ENCODE data around the gene ASB16. TPM values are rescaled to one million over a fixed set of nuclear protein-coding genes. Genes with fewer than 3 reads are reported as not detected.
"Not testable (repeated sequence)": the region's sequence is repeated elsewhere in the genome, so short reads cannot be mapped to it uniquely, and the experiment has no call there.

The ASB16 gene, protein sequence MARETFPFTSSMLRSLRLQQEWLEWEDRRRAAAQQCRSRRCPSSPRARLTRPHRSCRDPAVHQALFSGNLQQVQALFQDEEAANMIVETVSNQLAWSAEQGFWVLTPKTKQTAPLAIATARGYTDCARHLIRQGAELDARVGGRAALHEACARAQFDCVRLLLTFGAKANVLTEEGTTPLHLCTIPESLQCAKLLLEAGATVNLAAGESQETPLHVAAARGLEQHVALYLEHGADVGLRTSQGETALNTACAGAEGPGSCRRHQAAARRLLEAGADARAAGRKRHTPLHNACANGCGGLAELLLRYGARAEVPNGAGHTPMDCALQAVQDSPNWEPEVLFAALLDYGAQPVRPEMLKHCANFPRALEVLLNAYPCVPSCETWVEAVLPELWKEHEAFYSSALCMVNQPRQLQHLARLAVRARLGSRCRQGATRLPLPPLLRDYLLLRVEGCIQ
- total RNA-seq: not detected in 2 replicates

DNA sequence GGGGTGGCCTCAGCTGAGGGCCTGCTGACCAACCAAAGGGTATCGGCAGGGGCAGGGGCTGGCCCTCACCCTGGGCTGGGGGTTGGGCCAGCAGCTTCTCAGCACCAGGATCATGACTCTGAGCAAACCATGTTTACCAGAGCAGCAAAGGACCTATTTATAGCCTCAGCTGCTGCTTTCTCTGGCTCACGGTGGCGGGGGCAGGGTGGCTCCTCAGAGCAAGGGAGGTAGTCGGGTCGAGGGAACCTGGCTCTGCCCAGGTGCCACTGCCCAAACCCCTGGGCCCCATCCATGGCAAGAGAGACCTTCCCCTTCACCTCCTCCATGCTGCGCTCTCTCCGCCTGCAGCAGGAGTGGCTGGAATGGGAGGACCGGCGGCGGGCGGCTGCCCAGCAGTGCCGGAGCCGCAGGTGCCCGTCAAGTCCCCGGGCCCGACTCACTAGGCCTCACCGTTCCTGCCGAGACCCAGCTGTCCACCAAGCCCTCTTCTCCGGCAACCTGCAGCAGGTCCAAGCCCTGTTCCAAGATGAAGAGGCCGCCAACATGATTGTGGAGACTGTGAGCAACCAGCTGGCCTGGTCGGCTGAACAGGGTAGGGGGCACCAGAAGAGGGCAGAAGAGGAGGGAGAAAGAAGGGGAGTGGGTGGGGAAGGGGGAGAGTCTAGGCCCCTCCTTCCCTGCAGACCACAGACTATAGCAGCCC lies at the start of gene ASB16:
Gene ASB16, plus strand, starts transcription at position 206 of the 703 bp plus-strand sequence. Its CDS starts 86 bp downstream, at position 292.
- peak; percentile 43 for DNase-seq (ENCODE audit: low read depth)

DNA sequence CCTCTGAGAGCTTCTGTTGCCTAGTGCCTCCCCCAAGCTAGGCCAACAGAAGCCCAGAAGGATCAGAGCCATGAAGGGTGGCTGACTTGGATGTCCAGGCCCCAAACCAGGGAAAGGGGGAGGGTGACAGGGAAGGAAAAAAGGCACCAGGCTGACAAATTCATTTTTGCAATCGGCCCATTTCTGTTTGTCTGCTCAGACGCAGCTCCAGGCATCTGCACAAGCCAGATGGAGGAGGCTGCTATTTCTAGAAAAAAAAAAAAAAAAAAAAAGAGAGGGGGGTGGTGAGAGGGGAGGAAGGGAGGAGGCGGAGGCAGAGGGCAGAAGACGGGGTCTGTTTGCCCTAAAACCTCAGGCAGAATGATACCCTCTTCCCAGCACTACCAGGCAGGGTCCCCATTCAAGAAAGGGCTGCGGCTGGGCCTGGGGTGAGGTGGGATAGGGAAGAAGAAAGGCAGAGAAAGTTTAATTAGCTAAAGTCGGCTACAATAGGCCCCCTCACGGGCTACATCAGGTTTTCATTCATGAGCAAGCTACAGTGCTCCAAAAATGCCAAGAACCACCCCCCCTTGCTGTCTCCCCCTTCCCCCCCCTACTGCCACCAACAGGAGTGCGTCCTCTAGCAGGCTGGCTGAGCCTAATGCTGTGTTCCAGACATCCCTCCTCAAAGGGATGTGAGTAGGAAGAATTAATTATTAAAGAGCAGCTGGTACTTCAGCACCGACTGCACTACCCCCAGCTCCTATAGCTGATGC lies 49.5 kb upstream of the ASB16 start:
- no peak for DNase-seq (ENCODE audit: low read depth)

DNA sequence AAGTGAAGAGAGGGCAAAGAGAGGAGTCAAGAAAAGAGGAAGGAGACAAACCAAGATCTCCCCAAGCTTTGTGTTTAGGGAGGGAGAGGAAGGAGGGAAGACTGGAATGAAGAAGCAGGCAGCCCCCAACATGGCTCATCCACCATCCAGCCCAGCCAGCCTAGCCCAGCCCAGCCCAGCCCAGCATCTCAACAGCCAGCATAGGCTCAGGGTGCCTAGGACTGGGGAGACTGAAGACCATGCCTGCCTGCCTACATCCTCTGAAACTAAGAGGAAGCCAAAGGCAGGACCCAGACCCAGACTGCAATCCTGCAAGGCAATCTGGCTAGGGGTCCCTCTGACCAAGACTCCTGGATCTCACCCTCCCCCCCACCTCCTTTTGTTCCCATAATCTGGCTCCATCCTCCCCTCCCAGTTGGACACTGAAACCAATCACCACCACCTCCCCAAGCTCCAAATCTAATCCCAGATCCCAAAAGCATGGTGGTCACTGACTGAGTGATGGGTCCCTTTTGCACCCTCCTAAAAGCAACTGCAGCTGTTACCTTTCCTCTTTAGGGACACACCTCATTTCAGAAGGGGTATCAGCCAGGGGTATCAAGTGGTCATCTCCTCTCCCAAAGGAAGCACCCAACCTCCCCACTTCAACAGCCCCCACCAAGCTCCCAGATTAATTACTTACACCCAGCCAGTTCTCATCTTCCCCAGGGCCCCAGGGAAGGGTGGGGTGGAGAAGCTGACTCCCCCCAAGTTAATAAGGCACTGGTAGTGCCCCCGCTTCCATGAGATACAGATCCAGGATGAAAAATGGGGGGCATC lies 48.3 kb upstream of the ASB16 start:
- no peak for DNase-seq (ENCODE audit: low read depth)

DNA sequence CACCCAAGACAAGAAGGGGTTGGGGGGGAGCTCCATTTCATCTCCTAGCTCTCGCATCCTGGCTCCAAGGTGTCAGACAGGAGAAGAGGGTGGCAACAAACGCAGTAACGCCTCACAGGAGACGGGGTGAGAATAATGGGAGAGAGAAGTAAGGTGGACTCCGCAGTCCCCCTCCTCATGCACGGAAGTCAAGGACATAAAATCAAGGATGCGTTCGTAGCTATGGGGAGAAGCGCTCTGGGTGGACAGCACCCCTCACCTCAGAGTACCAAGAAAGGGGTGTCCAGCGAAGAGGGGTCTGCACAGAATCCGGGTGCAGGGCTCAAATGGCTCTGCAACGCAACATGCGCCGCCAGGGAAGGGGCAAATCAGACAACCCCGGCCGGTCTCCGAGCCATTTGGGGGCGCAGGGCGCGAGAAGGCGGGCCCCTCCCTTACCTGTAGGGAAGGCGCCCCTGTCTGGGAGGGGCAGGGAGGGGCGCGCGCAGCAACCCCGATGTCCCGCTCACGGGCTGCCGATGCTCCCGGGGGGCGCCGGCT lies 47.6 kb upstream of the ASB16 start:
- DNase-seq (ENCODE audit: low read depth): no peak

DNA sequence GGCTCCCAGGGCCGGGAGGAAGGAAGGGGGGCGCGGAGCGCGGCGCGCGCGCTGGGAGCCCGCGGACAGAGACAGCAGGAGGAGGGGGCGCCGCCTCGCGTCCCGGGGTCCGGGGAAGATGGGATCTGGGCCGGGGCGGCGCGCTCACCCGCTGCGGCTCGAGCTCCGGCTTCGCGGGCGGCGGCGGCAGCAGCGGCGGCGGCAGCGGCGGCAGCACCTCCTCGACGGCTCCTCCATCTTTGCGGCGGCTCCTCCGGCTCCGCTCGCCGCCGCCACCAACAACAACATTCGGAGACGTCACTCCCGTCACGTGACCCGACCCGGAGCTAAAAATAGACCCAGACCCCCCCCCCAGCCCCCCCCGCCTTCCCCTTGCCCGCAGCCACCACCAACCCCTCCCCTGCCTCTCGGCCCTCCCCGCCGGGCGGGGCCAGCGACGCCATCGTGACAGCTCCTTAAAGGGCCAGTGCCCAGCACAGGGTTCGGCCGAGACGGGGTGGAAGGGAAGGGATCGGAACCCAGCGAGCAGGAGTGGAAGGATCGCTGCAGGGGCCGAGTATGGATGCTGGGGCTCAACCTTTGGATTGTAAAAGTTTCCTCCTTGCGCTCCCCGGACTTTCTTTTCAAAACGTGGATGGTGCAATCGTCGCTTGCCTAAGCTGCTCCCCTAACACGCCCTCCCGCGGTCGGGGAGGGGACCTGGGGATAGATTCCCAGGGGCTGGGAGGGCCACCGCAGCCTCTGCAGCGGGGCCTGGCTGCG lies 47.0 kb upstream of the ASB16 start, which contains the start of gene HDAC5:
Gene HDAC5, minus strand, starts transcription at position 286 of the 762 bp plus-strand sequence. CDS start 6,126 bp downstream, outside the sequence.
- DNase-seq (ENCODE audit: low read depth): peak; percentile 82

DNA sequence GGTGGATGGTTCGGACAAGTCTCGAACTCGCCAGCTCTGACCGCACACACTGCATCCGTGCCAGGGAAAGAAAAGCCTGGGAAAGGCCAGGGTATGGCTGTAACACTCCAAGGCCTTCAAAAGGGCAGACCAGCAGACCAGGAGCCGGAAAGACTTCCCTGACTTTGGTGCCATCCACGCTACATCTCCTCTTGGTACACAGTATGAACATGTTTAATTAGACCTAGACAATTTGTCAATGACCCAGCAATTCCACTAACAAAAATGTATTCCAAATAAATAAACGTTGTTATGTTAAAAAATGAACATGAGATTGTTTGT lies 46.4 kb upstream of the ASB16 start:
- no peak for DNase-seq (ENCODE audit: low read depth)

DNA sequence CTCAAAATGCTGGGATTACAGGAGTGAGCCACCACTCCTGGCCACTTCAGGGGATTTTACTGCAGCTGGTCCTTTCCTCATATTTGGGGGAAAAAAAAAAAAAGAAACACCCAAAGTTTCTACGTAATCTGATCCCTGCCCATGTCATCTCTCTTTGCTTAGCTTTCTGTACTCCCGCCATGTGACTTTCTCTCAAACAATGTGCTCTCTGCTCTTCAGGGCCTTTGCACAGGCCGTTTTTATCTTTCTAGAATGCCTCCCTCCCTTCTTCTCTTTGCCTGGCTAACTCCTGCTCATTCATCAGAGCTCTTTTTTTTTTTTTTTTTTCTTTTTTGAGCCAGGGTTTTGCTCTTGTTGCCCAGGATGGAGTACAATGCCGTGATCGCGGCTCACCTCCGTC lies 42.1 kb upstream of the ASB16 start:
- no peak for DNase-seq (ENCODE audit: low read depth)

DNA sequence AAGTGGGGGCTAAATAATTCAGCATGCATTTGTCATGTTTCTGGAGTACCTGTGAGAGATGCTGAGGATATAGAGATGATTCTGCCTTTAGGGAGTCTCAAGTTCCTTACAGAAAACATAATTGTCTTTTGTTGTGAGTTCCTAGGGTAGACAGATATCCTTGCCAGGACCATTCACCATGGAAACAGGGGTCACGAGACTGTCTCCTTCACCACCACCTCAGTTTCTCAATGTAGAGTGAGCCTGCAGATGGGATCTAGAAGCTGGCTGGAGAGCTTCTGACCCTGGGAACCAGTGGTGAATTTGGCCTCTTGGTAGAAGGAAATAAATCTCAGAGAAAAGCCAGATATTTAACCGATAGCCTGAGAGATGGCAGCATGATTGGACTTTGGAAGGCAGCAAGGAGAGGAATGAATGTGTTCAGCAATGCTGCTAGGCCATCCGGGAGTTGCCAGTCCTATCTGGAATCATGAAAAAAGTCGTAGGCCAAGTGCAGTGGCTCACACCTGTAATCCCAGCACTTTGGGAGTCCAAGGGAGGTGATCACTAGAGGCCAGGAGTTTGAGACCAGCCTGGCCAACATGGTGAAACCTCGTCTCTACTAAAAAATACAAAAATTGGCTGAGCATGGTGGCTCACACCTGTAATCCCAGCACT lies 39.7 kb upstream of the ASB16 start:
- DNase-seq (ENCODE audit: low read depth): no peak

DNA sequence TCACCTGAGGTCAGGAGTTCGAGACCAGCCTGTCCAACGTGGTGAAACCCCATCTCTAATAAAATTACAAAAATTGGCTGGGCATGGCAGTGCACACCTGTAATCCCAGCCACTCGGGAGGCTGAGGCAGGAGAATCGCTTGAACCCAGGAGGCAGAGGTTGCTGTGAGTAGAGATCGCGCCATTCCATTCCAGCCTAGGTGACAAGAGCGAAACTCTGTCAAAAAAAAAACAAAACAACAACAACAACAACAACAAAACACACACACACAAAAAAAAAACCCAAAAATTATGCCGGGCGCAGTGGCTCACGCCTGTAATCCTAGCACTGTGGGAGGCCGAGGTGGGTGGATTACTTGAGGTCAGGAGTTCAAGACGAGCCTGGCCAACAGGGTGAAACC lies 39.1 kb upstream of the ASB16 start:
- DNase-seq (ENCODE audit: low read depth): not testable (repeated sequence)

DNA sequence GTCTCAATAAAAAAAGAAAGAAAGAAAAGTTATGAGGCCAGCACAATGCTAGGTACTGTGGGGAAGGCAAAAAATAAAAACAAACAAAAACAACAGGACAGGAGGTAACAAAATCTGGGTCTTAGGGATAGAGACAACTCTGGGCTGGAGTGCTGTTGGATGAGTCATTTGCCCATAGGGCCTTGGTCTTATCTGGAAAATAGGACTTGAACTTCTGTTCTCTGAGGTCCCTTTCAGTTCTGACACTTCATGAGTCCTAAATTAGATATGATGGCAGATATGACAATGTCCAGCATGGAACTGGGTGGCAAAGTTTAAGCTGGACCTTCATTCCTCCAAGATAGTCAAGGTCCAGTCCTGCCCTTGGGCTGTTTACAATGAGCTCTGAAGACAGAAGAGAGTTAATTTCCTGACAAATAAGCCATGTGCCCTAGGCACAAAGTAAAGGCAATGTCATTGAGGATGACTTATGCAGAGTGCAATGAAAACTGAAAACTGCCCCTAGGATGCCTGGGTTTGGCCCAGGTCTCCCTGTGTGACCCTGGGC lies 38.2 kb upstream of the ASB16 start:
- no peak for DNase-seq (ENCODE audit: low read depth)

DNA sequence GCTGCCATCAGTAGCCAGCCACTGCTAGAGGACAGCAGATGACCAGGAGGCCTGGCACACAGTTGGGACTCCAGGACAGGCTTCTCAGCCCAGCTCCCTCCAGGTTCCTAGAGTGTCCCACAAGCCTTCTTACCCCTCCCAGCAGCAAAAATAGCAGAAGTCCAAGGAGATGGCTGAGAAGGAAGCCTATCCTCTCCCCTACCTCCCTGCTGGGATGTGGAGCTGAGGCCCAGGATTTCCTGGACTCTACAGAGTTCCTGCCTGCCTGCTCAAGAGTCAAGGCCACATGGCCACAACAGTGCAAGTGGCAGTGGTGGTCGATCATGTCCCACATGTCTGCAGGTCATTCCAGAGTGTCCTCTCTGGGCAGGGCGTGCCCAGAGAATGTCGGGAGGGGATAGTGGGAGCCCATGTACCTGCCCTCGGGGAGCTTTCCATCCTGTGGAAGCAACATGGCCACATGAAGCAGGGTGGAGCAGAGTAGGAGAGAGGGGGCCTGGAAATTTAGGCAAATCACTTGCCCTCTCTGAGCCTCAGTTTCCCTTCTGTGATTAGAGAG lies 36.5 kb upstream of the ASB16 start:
- DNase-seq (ENCODE audit: low read depth): no peak

DNA sequence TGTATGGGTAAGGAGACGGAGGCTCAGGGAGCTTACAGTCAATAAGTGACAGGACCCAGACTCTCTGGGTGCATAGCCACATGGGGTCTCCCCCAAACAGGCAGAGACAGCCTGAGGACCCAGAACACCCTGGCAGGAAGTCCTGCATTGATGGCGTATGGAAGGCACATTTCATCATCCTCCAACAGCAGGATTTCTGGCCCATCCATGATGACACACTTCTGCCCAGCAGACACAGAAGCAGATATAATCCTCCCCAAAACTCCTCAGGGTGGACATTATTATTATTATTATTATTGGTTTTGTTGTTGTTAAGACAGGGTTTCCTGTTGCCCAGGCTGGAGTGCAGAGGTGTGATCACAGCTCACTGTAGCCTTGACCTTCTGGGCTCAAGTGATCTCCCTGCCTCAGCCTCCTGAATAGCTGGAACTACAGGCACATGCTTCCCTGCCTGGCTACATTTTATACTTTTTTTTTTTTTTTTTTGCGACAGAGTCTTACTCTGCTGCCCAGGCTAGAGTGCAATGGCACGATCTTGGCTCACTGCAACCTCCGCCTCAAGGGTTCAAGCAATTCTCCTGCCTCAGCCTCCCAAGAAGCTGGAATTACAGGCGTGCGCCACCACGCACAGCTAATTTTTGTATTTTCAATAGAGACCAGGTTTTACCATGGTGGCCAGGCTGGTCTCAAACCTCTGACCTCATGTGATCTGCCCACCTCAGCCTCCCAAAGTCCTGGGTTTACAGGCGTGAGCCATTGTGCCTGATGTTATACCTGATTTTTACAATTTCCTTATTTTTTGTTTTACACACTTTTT lies 35.5 kb upstream of the ASB16 start:
- no peak for DNase-seq (ENCODE audit: low read depth)

DNA sequence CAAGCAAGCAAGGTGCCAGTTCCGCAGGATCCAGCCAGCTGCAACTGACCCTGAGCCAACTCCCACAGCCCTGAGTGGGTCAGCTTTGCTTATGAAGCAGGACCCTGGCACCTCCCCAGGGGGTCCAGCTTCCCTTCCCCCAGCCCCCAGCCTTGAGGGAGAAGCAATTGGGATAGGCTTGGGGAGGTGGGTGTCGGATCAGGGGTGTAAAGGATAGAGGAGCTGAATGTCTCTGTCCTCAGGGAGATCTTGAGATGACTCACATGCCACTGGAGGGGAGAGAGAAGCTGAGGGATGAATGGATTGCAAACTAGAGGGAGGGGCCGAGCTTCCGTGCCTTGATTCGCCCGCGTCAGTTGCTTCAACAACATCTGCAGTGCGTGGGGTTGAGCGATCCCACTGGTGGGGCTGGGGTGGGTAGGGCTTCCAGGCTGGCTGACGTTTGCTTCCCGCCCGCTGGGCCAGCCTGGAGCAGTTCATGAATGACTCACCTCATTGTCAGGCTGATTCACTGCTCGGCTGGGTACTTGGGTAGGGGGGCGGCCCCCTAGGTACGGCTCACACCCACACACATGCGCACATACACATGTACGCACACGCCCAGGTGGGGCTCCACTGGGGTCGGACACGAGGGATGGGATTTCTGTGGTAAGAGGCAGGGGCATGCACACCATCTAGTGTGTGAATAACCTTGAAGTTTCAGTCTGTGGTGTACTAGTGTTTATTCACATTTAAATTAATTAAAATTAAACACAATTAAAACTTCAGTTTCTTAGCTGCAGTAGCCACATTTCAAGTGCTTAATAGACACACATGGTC lies 32.4 kb upstream of the ASB16 start:
- peak; percentile 97 for DNase-seq (ENCODE audit: low read depth)

DNA sequence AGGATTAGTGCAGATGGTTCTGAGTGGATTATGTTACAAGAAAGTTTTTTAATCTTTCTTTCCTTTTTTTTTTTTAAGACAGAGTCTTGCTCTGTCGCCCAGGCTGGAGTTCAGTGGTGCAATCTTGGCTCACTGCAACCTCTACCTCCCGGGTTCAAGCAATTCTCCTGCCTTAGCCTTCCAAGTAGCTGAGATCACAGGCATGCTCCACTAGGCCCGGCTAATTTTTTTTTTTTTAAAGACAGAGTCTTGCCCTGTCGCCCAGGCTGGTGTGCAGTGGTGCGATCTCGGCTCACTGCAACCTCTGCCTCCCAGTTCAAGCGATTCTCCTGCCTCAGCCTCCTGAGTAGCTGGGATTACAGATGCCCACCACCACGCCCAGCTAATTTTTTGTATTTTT lies 26.6 kb upstream of the ASB16 start:
- not testable (repeated sequence) for DNase-seq (ENCODE audit: low read depth)

DNA sequence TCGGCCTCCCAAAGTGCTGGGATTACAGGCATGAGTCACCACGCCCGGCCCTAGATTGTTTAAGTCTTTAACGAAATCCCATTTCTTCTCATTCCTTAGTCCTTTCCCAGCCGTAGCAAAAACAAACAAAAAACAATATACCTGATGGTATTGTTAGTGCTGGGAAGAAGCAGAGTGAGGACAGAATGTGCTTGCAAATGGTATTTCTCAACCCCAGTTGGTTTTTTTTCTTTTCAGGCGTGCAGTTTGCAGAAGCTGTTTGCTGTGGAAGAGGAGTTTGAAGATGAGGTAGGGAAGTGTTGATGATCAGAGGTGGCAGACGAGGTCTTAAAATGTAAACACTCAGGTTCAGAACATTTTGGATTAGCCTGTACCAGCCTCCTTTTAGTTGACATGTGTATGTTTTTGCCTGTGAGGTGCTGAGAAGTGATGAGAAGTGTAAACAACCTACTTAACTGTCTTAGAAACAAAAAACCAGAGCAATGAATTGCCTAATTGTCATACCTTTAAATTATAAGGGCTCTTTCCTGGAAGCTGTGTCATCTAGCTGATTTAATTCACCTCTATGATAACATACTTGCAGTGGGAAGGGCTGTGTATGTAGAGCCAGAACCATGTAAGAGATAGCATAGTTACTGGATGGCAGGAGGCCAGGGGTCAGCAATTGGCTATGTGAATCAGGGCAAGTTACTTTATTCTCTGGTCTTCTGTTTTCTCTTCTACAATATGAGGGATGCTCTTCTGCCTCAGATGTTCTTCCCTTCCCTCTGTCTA lies 25.4 kb upstream of the ASB16 start:
- no peak for DNase-seq (ENCODE audit: low read depth)

Measured in renal cortical epithelial cell (primary cell).